Measurements from ENCODE around the gene RAD1.

DNA sequence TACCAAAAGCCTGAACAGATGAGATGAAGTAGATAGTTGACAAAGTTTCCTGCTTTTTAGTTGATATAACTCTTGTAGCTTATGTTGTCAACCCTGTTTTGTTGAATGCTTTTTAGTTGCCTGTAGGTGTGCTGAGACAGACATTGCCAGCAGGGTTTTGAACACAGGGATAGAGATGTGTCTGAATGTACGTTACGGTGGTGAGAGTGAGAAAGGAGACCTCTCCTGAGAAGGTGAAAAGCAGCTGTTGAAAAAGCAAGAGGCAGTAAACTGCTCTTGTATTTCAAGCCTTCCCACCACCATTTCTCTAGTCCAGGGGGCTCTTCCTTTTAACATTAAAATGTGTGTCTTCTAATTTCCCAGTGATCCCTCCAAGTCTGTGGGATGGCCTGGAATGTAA is 28.7 kb upstream of the RAD1 start:
- TF ChIP-seq, protein P1, sequence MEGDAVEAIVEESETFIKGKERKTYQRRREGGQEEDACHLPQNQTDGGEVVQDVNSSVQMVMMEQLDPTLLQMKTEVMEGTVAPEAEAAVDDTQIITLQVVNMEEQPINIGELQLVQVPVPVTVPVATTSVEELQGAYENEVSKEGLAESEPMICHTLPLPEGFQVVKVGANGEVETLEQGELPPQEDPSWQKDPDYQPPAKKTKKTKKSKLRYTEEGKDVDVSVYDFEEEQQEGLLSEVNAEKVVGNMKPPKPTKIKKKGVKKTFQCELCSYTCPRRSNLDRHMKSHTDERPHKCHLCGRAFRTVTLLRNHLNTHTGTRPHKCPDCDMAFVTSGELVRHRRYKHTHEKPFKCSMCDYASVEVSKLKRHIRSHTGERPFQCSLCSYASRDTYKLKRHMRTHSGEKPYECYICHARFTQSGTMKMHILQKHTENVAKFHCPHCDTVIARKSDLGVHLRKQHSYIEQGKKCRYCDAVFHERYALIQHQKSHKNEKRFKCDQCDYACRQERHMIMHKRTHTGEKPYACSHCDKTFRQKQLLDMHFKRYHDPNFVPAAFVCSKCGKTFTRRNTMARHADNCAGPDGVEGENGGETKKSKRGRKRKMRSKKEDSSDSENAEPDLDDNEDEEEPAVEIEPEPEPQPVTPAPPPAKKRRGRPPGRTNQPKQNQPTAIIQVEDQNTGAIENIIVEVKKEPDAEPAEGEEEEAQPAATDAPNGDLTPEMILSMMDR (conservative IDR thresholded peaks at IDR 0.05 in 1 of 2, IDR thresholded peaks at IDR 0.05 in 1 of 2; ENCODE audit: low read depth in 1 of 2, low read length in 2 of 2), result no peak
- no peak for TF ChIP-seq EZH2 (IDR thresholded peaks at IDR 0.05; ENCODE audit: low read length, missing control alignments)

Data from fibroblast of lung (primary cell).